Smooth muscle cell (in vitro differentiated cells): ENCODE measurements around the gene KRT33A. TPM values are rescaled to one million over a fixed set of nuclear protein-coding genes. Genes with fewer than 3 reads are reported as not detected.

Experiments used
- DNase-seq: peaks from one replicate; lab custom pipeline; 2025; ENCODE audit not compliant: unreplicated experiment; lab: John Stamatoyannopoulos, UW
- H2AFZ ChIP-seq: fragments of 200-600 bp; sonication (generic); 2 replicates; pipeline ENCODE4 v1.6.0; 2016; ENCODE audit warnings: antibody characterized with exemption, low read depth, mild to moderate bottlenecking
- H3F3A ChIP-seq: fragments of 200-600 bp; sonication (generic); 2 replicates; pipeline ENCODE4 v1.6.0; 2017; ENCODE audit warnings: antibody characterized with exemption, low read depth
- H3K27ac ChIP-seq: fragments of 200-600 bp; sonication (generic); 2 replicates; pipeline ENCODE4 v1.5.1; 2016; ENCODE audit warnings: low read depth, mild to moderate bottlenecking
- H3K27me3 ChIP-seq: fragments of 200-600 bp; sonication (generic); 2 replicates; pipeline ENCODE4 v1.6.1; 2016; ENCODE audit warnings: low read depth, mild to moderate bottlenecking
- H3K36me3 ChIP-seq: fragments of 200-600 bp; sonication (generic); 2 replicates; pipeline ENCODE4 v1.5.1; 2016; ENCODE audit warnings: low read depth
- H3K4me1 ChIP-seq: fragments of 200-600 bp; sonication (generic); 2 replicates; pipeline ENCODE4 v1.5.1; 2016; ENCODE audit warnings: low read depth
- H3K4me2 ChIP-seq: fragments of 200-600 bp; sonication (generic); 2 replicates; pipeline ENCODE4 v1.6.0; 2016; ENCODE audit warnings: mild to moderate bottlenecking
- H3K4me3 ChIP-seq: fragments of 200-600 bp; sonication (generic); 2 replicates; pipeline ENCODE4 v1.5.1; 2016; ENCODE audit warnings: mild to moderate bottlenecking
- H3K79me2 ChIP-seq: fragments of 200-600 bp; sonication (generic); 2 replicates; pipeline ENCODE4 v1.6.0; 2016; ENCODE audit warnings: low read depth, mild to moderate bottlenecking
- H3K9ac ChIP-seq: fragments of 200-600 bp; sonication (generic); 2 replicates; pipeline ENCODE4 v1.6.0; 2016; ENCODE audit warnings: low read depth
- H3K9me3 ChIP-seq: fragments of 200-600 bp; sonication (generic); replicated peaks from 2 replicates; pipeline ENCODE4 v1.5.1; 2016; ENCODE audit warnings: low read depth
- H4K20me1 ChIP-seq: fragments of 200-600 bp; sonication (generic); 2 replicates; pipeline ENCODE4 v1.6.0; 2016; ENCODE audit warnings: low read depth
- WGBS: methylation state at CpG from one replicate; pipeline ENCODE4 v1.1.7; 2016; ENCODE audit warnings: low lambda C conversion rate; 5-methylcytosine and 5-hydroxymethylcytosine counted together
- polyA plus RNA-seq: library from polyadenylated mRNA; unstranded; fragments of >200 nt; fragmentation: Nextera tagmentation; extraction: Ambion mirVana; gene quantifications from 2 replicates; pipeline ENCODE4 v1.2.1, GENCODE V29; 2016
- total RNA-seq: library from RNA; depleted of rRNA; stranded (reverse); fragments of >200 nt; gene quantifications from 2 replicates; pipeline ENCODE4 v1.2.3, GENCODE V29; 2014
- TF ChIP-seq, protein P1 (sequence below): fragments of 200-600 bp; sonication (generic); IDR thresholded peaks from 2 replicates; pipeline ENCODE4 v1.5.1; 2017; ENCODE audit warnings: borderline replicate concordance, mild to moderate bottlenecking, antibody characterized with exemption; ENCODE audit not compliant: insufficient read depth, poor library complexity, severe bottlenecking

The KRT33A gene
- total and polyA plus RNA-seq, 2 experiments from 2014 or later, result 0.09 TPM; not detected in 1

DNA sequence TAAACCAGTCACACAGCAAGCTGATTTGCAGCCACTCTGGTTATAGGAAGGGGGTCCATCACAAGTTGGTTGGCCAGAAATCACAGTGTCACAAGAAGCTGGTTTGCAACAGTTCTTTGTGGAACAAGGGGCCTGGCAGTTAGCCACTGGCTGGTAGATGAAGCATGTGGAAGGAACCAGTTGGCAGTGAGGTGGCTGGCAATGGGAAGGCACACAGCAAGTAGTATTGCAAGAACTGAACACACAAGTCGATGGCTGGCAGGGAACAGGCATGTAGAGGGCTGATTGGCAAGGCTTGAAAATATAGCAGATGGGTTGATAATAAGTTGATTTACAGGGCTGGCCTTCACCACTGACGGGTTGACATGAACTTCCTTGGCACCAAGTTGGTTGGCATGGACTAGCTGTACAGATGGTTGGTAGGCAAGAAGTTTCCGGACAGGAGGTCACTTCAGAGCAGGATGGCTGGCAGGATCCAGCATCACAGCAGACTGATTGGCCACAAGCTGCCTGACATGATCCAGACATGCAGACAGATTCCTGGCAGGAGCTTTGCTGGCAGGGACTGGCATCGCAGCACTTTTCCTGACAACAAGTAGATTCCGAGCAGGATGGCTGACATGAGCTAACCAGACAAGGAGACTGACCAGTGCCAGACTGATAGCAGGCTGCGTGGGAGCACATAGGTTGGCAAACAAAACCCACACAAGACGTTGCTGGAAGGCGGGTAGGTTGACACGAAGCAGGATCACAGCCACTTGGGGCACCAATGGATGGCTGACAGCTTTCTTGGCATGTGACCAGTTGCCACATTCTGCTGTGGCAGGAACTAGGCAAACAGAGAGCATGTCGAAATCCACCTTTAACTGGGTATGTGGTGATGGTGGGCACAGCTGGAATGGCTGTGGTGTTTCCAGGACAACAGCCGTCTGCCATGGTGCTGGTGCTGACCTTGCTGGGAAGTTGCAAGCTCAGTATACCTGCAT lies 48.4 kb downstream of the KRT33A start, which contains the start of gene KRTAP29-1:
Gene KRTAP29-1, minus strand, starts transcription at position 936 of the 986 bp plus-strand sequence. Its CDS starts 0 bp downstream, at position 936.
- Histone ChIP-seq H3K4me2 (no peak within 1 kb of the TSS), H2AFZ (no peak within 1 kb of the TSS), H3K4me3 (no peak within 1 kb of the TSS), H3F3A (no peaks in the 10 kb centered on the region), H3K36me3 (no peaks in the 10 kb centered on the region), H3K4me1 (no peaks in the 10 kb centered on the region), H4K20me1 (no peaks in the 10 kb centered on the region), H3K9me3 (no peaks in the 10 kb centered on the region), H3K9ac (no peak within 1 kb of the TSS), H3K27me3 (no peaks in the 10 kb centered on the region), H3K27ac (no peak within 1 kb of the TSS), H3K79me2 (no peaks in the 10 kb centered on the region)
- DNase-seq, result no peak
- WGBS, result 91% methylated on average over 11 of the region's 11 CpGs
- TF ChIP-seq, protein P1, sequence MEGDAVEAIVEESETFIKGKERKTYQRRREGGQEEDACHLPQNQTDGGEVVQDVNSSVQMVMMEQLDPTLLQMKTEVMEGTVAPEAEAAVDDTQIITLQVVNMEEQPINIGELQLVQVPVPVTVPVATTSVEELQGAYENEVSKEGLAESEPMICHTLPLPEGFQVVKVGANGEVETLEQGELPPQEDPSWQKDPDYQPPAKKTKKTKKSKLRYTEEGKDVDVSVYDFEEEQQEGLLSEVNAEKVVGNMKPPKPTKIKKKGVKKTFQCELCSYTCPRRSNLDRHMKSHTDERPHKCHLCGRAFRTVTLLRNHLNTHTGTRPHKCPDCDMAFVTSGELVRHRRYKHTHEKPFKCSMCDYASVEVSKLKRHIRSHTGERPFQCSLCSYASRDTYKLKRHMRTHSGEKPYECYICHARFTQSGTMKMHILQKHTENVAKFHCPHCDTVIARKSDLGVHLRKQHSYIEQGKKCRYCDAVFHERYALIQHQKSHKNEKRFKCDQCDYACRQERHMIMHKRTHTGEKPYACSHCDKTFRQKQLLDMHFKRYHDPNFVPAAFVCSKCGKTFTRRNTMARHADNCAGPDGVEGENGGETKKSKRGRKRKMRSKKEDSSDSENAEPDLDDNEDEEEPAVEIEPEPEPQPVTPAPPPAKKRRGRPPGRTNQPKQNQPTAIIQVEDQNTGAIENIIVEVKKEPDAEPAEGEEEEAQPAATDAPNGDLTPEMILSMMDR, result no peak

GRCh38 chr17:41301204-41301790 lies 49.3 kb downstream of the KRT33A start:
- Histone ChIP-seq H3K4me3 (no peak overlapping the region), H3K9ac (no peak overlapping the region), H3F3A (no peaks in the 10 kb centered on the region), H3K36me3 (no peaks in the 10 kb centered on the region), H3K79me2 (no peaks in the 10 kb centered on the region), H2AFZ (no peak overlapping the region), H3K9me3 (no peaks in the 10 kb centered on the region), H4K20me1 (no peaks in the 10 kb centered on the region), H3K27me3 (no peaks in the 10 kb centered on the region), H3K4me2 (no peak overlapping the region), H3K4me1 (no peaks in the 10 kb centered on the region), H3K27ac (no peak overlapping the region)
- WGBS, result 72% methylated on average over 5 of the region's 5 CpGs
- TF ChIP-seq, protein P1, result no peak
- DNase-seq, result no peak

DNA sequence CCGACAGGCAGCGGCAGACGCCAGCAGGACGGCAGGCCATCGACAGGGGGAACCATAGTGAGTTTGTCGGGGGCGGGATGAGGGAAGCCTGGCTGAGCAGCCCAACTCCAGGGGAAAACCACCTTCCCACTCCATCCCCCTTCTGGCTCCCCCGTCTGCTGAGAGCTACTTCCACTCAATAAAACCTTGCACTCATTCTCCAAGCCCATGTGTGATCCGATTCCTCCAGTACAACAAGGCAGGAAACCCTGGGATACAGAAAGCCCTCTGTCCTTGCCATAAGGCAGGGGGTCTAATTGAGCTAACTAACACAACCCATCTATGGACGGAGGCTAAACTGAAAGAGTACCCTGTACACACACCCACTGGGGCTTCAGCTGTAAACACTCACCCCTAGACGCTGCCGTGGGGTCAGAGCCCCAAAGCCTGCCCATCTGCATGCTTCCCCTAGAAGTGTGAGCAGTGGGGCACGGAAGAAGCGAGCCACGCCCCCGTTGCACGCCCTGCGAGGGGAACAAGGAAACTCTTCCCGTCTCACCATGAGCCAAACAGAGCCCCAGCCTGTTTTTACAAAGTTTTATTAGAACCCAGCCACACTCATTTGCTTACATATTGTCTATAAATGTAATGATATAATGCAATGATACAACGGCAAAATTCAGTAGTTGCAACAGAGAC lies 52.0 kb downstream of the KRT33A start:
- Histone ChIP-seq H3K27ac (no peak overlapping the region), H3K9me3 (no peaks in the 10 kb centered on the region), H3K4me2 (no peak overlapping the region), H2AFZ (no peak overlapping the region), H3K9ac (no peak overlapping the region), H3K4me1 (no peaks in the 10 kb centered on the region), H3K36me3 (no peaks in the 10 kb centered on the region), H3F3A (no peaks in the 10 kb centered on the region), H3K27me3 (no peaks in the 10 kb centered on the region), H4K20me1 (no peaks in the 10 kb centered on the region), H3K4me3 (no peak overlapping the region), H3K79me2 (no peaks in the 10 kb centered on the region)
- WGBS, result 94% methylated on average over 20 of the region's 20 CpGs
- TF ChIP-seq, protein P1, result no peak
- no peak for DNase-seq
